GM12873 (cell line): ENCODE results near the gene TAS1R3.

Experiments
- CTCF ChIP-seq: IDR thresholded peaks from 2 replicates; pipeline ENCODE4 v1.5.1; 2012; ENCODE audit warnings: low read depth, mild to moderate bottlenecking, moderate library complexity, low read length, control low read depth; ENCODE audit not compliant: insufficient read depth; ENCODE audit errors: missing control alignments

The TAS1R3 gene

DNA sequence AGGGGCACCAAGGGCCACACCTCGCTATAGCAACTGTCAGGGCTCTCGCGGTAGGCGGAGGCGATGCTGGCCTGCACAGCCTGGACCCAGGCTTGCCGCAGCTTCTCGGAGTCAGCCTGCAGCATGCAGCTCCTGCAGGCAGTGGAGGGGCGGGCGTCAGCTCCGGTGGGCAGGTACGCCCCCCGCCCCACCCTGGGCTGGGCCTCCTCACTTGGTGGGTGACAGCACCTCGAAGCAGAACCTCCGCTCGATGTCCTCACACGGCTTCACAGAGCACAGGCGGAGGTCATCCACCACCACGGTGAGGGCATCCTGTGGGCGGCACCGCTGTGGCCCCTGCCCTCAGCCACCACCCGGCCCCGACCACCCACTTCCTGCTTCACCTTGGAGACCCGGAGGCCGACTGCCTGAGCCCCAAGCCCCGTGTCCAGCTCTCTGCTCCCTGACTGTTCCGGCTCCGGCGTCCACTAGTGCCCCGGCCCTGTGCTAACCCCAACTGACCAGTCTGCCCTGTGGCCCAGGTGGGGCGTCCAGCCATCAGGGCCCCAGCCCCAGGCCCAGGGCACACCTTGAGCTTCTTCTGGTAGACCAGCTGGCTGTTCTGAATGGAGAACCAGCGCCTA, 33.2 kb upstream of the TAS1R3 start:
- no peak for TF ChIP-seq CTCF

- no peak for TF ChIP-seq CTCF
Measured at GRCh38 chr1:1298861-1299685, 32.0 kb upstream of the TAS1R3 start.

DNA sequence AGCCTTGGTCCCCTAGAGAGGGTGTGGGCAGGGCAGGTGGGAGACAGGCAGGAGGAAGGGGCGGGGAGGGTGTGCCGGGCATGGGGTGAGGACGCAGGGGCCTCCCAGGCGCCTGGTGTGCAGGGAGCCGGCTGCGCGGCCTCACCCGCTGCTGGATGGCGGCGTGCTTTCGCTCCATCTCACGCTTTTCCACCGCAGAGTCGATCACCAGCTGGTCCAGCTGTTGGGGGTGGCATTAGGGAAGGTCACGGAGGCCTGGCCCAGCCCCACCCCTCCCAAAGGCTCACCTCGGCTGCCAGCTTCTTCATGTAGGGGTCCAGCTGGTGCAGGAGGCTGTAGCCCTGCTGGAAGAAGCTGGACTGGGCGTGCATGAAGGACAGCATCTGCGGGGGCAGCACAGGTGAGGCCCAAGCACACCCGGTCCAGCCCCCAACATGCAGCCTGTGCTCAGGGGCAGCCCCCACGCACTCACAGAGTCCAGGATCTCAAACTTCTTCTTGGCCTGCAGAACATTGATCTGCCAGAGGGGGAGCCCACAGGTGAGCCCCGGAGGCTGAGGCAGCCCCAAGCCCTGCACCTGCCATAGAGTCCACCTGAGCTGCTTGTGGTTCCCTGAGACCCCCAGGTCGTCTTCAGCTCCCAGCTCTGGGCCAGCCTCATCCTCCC, 31.3 kb upstream of the TAS1R3 start:
- TF ChIP-seq CTCF, result peak; percentile 73

DNA sequence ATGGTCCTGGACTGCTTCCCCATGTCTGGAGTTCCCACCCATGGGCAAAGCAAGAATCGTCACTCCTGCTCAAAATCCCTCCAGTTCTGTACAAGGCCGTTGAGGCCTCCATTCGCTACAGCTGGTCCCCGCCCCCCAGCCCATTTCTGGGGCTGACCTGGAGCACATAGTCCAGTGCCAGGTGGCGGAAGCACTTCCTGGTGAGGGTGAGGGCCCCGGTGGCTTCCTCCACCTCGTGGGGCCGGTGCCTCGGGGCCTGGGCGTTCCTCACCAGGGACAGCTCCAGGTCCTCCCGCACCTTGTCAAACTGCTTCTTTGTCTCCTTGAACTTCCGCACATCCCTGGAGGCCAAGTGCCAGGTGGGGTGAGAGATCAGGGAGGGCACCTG, 30.7 kb upstream of the TAS1R3 start:
- TF ChIP-seq CTCF, result no peak

DNA sequence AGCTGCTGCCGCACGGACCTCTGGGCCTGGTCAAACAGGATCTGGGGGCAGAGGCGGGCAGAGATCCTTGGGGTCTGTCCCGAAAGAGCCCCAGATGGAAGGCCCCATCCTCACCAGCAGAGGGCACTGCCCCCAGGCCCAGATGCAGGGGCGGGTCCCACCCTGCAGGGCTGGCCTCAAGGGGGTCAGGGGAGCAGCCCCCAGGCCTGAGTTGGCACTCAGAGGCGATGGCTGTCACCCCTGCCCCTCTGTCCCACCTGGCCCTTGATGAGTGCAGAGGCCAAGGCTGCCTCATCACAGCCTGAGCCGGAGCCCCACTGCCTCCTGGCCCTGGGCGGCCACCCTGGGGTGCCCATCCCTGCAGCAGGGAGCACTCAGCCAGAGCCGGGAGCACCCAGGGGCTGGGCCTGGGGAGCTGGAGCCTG, 29.1 kb upstream of the TAS1R3 start:
- TF ChIP-seq CTCF, result peak; percentile 63

- TF ChIP-seq CTCF, result no peak
Measured at GRCh38 chr1:1302951-1303509, 28.1 kb upstream of the TAS1R3 start.

- TF ChIP-seq CTCF, result no peak
Measured at GRCh38 chr1:1303736-1304135, 27.3 kb upstream of the TAS1R3 start.
